HG02884 (cell line): ENCODE measurements around the gene CHST12.

ENCODE experiments used
- ATAC-seq: cut with Tn5 transposase; IDR thresholded peaks from one replicate; pipeline ENCODE4 v1.9.1; 2021; ENCODE audit warnings: mild to moderate bottlenecking, moderate library complexity; ENCODE audit not compliant: unreplicated experiment

Gene CHST12

DNA sequence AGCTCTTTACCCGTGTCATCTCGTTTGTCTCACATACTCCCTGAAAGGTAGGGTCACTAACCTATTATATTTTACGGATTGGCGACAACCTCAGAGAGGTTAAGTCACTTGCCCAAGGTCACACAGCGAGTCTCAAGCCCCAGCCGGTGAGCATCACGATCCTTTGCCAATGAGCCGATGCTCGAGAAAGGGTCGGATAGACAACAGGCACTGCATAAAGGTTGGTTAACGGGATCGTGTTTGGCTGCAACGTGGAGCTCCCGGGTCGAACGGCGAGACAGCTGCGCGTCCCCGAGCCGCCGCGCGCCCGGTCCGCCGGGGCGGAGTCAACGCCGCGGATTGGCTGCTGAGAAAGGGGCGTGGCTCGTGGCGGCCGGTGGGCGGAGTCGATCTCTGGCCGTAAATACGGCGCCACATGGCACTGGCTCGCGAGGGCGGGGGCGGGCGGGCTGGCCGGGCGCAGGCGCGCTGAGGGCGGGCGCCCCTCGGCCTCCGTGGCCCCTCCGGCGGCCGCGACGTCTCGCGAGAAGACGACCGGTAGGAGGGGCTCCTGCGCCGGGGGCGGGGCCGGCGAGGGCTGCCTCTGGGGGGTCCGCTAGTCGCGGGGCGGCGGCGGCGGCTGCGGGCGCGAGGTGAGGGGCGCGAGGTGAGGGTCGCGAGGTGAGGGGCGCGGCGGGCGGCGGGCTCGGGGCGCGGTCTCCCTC, at the start of gene CHST12:
CHST12 (plus strand) TSS at position 598 of the 704 bp plus-strand sequence. CDS start 29,029 bp downstream, outside the sequence.
- ATAC-seq = peak; percentile 41

DNA sequence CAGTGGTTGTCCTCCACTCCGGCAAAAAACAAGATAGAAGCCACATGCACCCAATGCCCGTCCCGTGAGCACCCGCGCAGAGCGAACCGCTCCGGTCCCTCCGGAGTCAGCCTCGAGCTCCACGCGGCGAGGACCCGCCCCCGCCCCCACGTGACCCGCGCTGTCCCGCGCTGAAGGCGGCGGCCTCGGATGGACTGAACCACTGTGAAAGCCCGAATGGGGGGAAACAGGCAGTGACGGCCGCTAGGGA, 49.5 kb upstream of the CHST12 start:
- peak; percentile 38 for ATAC-seq

DNA sequence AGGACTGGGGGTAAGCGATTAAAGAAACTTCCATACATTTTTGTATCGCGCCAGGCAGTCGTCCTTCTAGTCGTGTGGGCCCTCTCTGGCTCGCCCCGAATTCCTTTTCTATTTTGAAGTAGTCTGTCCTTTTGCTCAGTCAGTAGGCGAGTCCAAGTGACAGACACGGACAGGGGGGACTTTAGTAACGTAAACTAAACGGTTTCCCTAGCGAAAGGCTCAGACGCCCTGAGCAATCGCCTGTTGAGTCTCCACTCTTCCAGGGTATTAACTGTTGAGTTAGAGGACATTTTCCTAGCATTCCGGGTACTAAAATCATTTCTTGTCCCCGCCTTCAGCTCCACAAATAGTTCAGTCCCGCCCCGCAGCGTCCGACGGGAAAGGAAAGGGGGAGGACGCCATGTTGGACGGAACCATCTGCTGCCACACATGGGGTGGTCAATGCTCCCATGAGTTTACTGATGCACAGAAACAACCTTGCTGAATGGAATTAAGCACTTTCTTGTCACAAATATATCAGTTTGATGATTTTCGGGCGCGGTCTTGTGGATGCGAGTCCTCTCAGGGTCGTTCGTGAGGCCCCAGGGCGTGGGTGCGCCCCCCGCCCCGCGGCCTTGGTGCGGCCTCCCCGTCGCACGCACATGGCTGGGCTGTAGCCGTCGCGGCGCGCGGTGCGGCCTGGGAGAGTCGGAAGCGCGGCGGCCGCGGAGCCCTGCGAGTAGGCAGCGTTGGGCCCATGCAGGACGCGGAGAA, 49.0 kb upstream of the CHST12 start, which contains the start of gene EIF3B:
EIF3B (plus strand) TSS at position 642 of the 753 bp plus-strand sequence; CDS start at position 737, 95 bp downstream.
- ATAC-seq = peak; percentile 72

DNA sequence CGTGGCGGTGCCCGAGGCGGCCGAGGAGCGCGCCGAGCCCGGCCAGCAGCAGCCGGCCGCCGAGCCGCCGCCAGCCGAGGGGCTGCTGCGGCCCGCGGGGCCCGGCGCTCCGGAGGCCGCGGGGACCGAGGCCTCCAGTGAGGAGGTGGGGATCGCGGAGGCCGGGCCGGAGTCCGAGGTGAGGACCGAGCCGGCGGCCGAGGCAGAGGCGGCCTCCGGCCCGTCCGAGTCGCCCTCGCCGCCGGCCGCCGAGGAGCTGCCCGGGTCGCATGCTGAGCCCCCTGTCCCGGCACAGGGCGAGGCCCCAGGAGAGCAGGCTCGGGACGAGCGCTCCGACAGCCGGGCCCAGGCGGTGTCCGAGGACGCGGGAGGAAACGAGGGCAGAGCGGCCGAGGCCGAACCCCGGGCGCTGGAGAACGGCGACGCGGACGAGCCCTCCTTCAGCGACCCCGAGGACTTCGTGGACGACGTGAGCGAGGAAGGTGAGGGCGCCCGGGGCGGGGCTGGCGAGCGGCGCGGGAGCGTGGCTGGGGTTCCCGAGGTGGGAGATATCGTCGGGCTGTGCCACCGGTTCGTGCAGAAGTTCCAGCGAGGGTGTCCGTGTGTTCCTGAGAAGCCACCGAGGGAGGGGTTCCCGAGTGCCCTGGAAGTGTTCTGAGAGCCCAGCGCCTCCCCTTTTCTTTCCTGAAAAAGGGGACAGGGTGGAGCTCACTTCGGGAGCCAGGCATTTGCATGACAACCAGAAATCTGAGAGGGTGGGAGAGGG, 48.3 kb upstream of the CHST12 start:
- ATAC-seq = peak; percentile 20

DNA sequence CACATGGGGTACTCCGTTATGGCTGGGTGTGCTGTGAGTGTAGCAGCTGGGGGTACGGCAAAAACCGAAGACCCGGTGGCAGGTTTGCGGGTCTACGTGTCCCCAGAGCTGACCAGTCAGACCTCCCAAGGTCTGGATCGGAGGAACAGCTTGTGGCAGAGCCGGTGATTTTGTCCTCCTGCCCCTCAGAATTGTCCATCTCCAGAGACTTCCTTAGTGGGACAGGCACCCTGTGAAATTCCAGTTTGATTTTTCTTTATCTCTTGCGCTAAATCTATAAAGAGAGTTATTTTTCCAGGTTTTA, 47.8 kb upstream of the CHST12 start:
- no peak for ATAC-seq

DNA sequence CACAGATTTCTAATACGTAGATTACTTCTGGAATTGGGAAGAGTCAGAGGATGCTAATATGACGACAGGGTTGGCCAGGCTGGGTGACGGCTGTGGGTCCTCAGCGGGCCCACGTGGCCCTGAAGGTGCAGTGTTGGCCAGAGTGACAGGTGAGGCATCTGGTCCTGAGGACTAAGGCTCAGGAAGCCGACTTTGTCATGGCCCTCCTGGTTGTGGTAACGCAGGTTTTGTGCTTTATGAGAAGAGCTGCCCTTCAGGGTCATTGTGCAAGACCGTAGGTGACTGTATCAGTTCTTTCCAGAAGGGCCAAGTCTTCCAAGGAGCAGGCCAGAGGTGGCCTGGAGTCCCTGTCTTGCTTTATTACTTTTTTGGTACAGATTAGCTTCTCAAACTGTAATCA, 46.2 kb upstream of the CHST12 start:
- no peak for ATAC-seq

DNA sequence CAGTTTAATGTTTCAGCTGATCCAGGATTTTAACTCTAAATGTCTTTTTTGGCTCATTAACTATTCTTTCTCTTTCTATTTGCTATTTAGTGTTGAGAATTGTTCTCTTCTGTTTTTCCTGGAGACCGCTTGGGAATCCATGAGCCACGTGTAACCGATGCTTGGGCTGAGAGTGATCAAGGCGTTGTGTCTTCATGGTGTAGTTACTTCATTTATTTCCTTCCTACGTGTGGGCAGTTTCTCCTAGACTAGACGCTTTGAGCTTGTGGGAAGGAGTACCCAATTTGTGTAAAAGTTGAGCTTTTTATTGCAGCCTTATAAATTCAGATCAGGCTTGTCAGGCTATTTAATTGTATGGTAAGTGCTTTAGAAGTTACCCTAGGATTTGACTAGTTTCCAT, 45.8 kb upstream of the CHST12 start:
- no peak for ATAC-seq

DNA sequence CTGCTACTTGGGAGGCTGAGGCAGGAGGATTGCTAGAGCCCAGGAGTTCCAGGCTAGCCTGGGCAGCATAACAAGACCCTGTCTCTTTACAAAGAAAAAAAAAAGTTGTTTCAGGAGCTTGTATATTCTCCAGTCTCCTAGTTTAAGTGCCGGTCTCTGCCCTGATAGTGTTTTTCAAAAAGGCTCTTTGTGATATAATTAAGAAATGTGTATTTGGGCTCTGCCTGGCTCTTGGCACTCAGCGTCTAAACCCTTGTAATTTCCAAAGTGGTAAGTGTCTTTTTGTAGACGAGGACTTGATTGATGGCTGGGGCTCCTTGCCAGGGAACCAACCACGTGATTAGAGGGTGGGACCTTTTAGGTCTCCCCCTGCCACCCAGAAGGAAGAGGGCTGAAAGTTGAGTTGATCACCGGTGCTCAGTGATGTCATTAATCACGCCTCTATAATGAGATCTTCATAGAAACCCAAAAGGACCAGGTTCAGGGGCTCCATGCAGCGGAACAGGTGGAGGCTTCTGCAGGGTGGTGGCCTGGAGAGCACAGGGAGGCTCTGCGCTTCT, 44.4 kb upstream of the CHST12 start:
- ATAC-seq = no peak

DNA sequence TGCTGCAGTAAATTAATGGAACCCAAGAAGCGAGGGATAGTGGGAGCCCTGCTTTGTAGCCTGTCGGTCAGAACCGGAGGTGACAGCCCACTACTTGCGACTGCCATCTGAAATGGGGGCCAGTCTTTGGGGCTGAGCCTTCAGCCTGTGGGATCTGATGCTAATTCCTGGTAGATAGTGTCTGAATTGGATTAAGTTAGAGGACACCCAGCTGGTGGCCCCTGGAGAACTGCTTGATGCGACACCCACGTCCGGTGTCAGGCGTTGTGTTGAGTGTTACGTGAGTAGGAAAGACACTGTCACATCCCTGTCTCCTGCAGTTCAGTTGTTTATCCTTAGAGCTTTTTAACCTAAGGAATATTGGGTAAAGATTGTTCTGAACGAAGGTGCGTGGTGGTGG, 43.8 kb upstream of the CHST12 start:
- ATAC-seq = no peak

DNA sequence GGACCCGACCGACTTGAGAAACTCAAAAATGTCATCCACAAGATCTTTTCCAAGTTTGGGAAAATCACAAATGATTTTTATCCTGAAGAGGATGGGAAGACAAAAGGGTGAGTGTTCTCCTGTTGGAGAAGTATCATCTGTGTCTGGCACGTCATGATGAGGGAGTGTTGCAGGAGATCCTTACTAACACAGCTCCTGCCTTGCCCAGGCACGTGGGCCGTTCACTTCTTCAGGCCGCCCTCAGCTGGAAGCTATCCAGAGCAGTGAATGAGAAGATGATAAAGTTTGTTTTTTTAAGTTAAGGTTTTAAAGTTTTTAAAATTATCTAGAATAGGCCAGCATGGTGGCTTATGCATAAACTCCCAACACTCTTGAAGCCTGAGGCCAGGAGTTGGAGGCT, 42.6 kb upstream of the CHST12 start:
- ATAC-seq = no peak

DNA sequence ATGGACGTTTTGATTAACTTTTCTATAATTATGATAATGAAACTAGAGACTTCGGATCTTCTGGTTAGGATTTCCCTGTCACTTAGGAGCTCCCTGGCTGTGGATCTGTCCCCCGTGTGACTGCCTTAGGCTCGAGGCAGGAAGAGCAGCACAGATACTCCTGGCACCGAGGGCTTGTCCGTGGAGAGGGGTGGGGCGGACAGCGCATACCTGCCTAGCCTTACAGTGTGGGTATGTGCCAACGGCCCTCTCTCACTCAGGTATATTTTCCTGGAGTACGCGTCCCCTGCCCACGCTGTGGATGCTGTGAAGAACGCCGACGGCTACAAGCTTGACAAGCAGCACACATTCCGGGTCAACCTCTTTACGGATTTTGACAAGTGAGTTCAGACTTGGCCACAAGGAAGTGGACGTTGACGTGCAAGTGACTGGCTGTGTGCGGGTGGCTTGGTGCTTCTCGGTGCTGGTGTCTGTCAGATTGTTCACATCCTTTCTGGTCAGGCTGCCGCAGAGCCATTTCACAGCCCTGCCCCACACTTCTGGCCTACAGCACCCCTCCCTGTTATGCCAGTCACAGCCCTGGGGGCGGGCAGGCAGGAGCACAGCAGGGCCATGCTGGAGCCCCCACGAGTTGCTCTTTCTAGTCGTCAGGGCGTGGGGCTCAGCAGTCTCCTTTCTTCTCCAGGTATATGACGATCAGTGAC, 40.9 kb upstream of the CHST12 start:
- no peak for ATAC-seq

DNA sequence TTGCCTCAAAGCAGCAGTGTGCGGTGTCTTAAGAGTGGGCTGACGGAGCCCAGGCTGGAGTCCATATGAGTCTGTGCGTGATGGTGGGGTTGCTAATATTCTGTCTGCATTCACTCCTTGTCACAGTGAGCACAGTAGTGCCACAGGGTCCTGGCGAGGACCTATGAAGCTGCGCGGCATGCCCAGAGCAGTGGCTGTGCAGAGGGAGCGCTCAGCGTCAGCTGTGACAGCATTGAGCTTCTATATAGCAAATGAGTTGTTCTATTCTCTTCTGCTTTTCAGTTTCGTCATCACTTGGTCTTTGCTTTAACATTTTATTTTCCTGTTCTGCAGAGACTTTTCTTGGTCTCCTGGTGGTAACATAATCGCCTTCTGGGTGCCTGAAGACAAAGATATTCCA, 34.3 kb upstream of the CHST12 start:
- no peak for ATAC-seq

DNA sequence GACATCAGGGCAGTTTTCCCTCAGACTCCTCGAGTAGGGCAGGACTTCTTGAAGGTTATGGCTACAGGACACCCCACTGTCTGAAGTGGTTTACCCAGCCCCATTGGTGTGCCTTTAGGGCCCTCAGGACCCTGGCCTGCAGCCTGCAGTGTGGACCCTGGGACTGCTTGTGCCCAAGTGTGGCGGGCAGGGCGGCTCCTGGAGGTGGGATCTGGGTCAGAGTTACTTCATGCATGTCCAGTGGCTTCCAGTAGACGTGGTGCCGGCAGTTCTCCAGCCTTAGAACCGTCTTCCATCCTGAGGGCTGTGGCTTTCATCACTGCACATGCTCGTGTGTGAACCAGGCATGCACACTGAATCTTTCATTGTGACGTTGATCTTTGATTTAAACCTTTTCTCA, 32.1 kb upstream of the CHST12 start:
- ATAC-seq = no peak

DNA sequence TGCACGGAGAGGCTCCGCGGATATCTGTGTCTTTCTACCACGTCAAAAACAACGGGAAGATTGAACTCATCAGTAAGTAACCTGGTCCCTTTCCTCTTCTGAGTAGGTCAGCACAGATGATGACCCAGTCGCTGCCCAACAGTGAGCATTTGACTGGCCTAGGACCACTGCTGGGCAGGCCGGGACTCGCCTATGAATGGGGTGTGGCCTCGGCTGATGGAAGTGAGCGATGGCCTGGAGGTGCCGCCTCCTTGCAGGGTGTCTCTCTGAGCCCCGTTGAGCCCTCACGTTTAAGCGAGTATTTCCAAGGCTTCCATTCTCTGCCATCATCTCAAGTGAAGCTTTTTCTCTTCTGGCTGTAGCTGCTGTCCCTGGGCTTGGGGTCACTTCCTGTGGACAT, 30.7 kb upstream of the CHST12 start:
- no peak for ATAC-seq

DNA sequence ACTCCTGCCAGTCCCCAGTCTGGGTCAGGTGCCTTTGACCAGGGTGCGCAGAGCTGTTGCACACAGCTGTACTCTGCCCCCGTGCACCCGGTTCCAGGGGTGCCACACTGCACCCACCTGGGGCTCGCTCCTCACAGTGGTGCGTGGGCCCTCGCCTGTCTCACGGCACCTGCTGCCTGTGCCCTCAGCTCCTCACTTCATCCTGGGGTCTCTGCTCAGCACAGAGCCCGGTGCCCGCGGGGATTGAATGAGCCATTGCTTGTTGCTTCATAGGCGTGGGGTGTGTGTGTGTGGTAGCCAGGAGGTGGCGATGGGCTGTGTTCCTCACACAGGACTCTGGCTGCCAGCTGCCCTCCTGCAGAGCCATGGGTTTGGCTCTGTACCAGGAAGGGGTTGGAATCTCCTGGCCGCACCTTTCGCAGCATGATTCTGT, 30.3 kb upstream of the CHST12 start:
- ATAC-seq = no peak

DNA sequence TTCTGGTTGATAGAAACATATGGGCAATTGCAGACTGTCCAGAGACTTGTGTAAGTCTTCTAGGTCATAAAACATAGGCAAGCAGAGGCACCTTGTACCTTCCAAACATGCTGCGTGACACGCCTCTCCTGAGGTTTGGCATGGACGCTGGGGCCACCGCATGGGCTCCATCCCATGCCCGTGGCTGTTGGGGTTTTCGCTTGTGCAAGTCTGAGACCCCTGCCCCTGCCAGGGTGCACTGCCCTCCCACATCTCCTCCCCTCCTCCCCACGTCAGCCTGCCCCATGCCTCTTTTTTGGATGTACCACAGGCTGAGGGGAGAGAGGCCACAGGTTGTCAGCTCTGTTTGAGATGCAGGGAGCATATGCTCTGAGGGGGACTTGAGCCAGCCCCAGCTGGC, 29.8 kb upstream of the CHST12 start:
- ATAC-seq = no peak

DNA sequence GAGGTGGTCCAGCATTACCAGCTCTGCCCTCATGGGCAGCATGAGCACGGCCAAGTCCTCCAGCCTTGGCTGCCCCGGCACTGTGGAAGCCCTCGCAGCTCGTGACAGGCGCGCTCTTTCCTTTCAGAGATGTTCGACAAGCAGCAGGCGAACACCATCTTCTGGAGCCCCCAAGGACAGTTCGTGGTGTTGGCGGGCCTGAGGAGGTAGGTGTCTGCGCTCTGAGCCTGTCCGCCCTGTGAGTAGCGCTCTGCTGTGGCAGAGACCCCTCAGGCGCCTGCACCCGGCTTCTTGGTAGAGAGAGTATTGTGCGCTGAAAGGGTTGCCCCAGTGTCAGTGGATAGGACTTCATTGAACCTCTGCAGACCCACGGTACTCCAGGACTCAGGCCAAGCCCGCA, 29.0 kb upstream of the CHST12 start:
- ATAC-seq = no peak

DNA sequence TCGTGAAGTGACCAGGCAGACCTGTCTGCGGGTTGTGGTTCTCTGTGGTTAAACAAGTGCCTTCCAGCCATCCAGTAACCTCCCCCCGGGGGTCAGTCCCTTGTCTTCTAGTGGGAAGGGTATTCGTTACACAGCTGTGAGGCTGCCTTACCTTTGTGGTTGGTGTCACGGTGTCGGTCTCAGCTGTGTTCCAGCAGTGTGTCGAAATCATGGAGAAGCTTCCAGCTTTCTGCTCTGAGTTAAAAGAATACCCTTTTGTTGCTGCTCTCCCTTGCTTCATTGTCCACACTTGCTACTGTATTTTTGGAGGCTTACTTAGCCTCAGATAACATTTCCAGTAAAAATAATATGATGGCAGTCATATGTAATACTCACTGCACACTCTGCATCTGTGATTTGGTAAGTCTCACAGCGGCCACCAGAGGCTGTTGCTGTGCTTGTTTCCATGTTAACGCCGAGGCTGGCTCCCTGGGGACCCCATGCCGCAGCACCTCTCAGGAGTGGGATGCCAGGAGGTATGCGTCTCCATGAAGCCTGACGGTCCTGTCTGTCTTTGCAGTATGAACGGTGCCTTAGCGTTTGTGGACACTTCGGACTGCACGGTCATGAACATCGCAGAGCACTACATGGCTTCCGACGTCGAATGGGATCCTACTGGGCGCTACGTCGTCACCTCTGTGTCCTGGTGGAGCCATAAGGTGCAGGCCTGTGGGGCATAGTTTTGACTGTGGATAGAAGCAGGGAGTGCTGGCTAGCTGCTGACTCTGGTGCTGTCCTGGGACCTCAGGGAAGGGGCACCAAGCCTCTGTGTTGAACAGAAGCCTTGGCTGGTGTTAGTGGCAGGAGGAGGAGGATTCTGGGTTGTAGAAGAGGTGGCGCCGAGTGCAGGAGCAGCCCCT, 28.3 kb upstream of the CHST12 start:
- ATAC-seq = no peak

DNA sequence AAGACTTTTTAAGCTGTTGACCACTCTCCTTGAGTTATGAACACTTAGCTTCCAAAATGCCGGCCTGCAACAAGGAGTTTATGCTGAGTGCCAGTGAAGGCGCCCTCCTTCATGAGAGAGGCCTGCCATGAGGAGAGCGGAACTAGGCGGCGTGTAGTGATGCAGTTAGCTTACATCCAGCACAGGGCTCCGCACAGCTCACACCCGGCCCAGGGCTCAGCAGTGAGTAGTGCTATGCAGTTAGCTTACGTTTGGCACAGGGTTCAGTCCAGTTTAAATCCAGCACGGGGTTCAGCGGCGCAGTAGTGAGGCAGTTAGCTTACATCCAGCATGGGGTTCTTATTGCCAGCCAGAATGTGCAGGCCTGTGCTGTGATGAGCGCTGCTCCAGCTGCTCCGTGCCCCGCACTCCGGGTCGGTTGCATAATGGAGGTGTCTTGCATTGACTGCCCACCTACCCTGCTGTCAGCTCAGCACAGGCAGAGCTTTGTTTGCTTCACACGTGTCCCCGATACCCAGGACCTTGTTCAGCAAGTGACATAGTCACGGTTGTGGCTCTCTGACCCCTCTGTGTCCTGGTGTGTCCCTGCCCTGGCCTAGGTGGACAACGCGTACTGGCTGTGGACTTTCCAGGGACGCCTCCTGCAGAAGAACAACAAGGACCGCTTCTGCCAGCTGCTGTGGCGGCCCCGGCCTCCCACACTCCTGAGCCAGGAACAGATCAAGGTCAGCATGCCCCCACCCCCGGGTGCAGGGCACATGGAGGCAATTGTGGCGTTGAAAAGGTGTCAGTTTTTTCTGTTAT, 26.9 kb upstream of the CHST12 start:
- ATAC-seq = no peak
